Measurements from ENCODE around the gene EFNA4.

DNA sequence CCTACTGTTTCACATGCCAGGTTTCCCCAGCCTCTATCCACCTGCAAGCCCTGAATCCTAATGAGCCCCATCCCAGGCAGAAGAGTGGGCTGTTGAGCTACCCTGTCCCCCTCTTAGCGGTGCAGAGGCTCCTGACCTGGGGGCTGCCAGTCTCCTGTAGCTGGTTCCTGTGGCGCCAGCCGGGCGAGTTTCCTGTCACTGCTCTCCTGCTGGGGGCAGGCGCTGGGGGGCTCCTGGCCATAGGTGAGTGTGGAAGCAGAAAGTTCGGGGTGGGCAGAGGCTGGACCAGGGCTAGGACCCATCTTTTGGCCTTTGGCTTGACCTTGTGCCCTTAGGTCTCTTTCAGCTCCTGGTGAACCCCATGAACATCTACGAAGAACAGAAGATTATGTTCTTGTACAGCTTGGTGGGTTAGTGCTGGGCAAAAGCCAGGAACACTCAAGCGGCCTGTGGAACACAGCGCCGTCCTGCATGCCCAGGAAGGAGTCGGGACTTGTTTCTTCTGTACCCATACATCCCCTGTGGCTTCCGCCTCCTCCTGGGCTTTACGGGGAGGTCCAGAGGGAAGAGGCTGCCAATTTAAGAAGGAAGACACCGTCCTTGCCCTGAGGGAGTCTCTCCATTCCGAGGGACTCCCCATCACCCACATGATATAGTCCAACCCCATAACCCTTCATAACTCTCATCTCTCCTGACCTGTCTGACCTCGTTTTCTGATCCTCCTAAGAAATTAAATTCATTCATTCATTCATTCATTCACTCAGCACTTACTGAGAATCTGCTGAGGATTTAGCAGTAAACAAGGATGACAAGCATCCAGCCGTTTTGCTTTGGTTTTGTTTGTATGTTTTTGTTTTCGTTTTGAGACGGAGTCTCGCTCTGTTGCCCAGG is 29.0 kb upstream of the EFNA4 start:
- TF ChIP-seq POLR2A (IDR thresholded peaks at IDR 0.05; ENCODE audit: low read depth, low read length) (no peak), POLR2AphosphoS5 (IDR thresholded peaks at IDR 0.05; ENCODE audit: low read depth, low read length) (no peak), TAF1 (IDR thresholded peaks at IDR 0.05; ENCODE audit: borderline replicate concordance, low read depth, low read length) (no peak)
